GDM1 (cell line): ENCODE data around the gene GLYR1.

Experiments
- DNase-seq: peaks from one replicate; lab custom pipeline; 2025; lab: John Stamatoyannopoulos, UW

GLYR1 gene

DNA sequence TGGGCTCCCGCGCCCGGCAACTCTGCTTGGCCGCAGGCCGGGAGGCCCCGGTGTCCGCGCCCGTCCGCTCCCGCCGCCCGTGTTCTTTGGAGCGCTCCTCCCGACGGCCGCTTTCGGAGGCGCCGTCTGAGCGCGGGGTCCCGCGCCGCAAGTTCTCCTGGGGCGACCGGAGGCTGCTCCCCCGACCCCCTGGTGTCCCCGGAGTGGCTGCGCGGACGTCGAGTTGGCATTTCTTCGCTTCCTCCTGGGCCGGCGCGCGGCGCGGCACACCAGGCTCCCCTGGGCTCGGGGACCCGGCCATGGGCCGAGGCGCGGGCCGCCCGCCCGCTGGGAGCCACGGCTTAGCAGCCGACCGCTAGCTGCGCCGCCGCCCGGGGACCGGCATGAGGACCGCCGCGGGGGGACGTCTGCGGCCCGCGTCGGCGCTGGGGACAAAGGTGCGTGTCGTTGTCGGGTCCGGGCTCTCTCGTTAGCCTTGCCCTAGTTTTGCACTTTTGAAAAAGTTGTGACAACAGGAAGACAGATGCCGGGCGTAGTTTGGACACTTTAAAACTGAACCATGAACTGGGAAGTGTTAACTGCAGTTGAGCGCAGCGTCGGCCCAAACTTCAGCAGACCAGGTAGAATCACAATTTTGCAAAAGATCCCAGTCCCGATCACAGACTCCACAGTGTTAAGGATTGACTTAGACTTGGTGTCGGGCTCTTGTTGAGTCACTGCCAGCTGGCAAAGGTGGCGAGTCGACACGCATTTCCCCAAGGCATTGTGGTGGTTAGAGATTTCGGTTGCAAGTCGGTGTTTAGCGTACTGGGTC is 893 bp upstream of the GLYR1 start:
- DNase-seq = peak; percentile 2

DNA sequence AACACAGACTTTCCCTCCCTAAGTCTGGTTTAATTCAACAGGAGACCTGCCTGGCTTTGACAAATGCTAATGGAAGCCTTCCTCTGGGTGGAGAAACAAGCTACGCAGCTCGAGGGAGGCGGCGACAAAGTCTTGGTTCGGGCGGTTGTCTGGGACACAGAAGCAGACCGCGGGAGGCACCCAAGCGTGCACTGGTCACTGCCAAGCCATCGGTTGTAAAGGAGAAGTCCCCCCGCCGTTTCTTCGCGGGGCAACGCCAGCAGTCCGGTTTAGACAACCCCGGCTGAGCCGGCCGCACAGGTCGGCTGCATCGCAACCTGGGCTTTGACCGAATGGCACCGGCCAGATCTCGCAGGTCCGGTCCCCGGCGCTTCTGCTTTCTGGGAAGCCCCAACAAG is 586 bp downstream of the GLYR1 start:
- DNase-seq = peak; percentile 5

- no peak for DNase-seq
These were observed 6.1 kb downstream of the GLYR1 start for GRCh38 chr16:4840984-4841383.

GRCh38 chr16:4839942-4840341 is 7.1 kb downstream of the GLYR1 start:
- DNase-seq = no peak

DNA sequence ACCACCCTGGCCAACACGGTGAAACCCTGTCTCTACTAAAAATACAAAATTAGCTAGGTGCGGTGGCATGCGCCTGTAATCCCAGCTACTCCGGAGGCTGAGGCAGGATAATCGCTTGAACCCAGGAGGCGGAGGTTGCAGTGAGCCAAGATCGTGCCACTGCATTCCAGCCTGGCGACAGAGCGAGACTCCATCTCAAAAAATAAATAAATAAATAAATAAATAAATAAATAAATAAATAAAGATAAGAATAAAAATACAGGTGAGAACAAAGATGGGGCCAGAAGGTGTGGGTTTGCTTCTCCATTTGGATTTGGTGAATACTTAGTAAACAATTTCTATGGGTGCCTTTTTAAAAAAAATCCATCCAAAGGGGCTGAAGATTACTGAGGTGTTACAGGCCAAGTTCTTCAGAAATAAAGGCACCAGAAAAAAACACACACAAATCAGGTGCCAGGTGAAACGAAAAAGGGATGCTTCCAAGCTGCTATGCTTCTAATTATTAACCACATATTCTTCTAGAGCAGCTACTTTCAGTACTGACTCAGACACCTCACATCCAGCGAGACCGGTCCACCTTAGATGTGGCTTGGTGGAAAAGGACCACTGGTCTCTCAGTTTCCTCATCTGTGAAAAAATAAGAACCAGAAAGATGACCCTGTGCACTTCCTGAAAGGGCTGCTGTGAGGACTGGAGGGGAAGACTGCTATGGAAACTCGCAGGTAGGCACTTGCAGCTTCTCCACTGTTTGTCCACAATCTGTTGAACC is 9.2 kb downstream of the GLYR1 start:
- DNase-seq = no peak

DNA sequence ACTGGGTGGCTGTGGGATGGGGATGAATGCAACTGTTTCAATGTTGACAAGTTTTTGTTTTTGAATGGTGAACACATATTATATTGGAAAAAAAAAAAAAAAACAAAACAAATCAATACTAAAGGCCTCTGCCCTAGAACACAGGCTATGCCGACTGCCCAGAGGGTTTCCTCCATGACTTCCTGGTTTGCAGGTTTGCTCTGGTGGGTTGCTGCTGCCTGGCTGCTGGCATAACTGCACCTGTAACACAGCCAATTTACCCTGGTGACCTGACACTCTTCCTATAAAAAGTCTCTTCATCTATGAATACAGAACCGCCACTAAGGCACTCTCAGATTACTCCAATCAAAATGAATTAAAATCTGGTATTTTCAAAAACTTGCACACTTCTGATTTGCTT is 10.4 kb downstream of the GLYR1 start:
- DNase-seq = no peak

- no peak for DNase-seq
These were observed 13.5 kb downstream of the GLYR1 start for GRCh38 chr16:4833584-4833983.

DNA sequence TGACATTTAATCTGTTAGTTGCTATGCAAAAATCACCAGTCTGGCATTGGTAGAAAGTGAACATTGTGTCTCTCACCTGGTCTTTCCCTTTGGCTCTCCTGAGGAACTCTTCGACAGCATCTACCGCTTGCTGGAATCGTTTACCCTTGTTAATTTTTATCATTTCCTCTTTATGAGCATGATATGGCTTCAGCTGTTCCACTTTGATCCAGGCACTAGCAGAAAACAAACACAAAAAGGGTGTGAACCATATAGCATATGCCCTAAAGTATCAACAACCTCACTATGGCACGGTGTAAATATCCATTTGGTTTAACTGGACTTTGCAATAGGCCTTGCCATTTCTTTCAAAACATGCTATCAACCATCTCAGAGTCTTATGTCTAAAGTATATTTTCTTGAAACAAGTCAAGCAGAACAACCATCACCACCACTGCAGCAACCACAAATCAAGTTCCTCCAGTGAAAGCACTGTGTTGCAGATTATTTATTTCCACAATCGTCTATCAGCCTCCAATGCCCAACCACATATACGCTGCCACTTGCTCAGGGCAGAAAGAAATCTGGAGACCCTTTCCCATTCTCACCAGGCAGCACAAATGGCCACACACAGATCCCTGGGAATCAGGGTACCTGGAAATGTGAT is 14.3 kb downstream of the GLYR1 start:
- DNase-seq = no peak

GRCh38 chr16:4831616-4832015 is 15.5 kb downstream of the GLYR1 start:
- no peak for DNase-seq

GRCh38 chr16:4830408-4830807 is 16.7 kb downstream of the GLYR1 start:
- no peak for DNase-seq

DNA sequence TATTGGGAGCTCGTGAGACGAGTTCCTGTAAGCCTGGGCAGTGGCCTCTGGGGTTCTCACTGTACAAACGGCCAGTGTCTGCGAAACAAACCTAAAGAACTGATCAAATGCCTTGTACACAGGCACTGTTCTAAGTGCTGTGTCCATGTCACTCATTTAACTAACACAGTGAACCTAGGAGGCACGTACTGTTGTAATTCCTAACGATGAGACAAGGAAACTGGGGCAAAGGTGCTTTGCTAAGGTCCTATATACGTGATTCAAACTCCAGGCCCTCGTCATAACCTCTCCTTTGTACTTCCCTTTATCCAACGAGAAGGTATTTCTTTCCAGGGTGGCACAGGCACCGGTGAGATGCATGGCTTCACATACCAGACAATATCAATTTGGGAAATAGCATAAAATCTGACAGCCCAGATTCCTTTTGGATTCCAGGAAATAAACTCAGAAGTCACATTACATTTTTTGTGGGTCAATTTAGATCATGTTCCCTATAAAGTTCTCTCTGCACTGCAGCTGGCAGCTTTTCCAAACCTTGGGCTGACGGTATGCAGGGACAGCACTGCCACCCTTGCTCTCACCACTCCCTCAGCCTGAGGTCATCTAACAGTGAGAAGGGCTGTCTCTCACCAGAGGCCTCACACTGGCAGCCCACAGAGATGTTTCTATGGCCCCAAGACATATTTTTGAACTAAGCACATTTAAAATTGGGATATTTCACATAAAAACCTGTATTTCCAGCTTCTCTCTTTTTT is 18.3 kb downstream of the GLYR1 start:
- no peak for DNase-seq

- no peak for DNase-seq
These were observed 20.1 kb downstream of the GLYR1 start for GRCh38 chr16:4826980-4827379.

GRCh38 chr16:4826526-4826925 is 20.6 kb downstream of the GLYR1 start:
- no peak for DNase-seq

- DNase-seq = no peak
These were observed 21.9 kb downstream of the GLYR1 start for GRCh38 chr16:4825196-4825595.

DNA sequence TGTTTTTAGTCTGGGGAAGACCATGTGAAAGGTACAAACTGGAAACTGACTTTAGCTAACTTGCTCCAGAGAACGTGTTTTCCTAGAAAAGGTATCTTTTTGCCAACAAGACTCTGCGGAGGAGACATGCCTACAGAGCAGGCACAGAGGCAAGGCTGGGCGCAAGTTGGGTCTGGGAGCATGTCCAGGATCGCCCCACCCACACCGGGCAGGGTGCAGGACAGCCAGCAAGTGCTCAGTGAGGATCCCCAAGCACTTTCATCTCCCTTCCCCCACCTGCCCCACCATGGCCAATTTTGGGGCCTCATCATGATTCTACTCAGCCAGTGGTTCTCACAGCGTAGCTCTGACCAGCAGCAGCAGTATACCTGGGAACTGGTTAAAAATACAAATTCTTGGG is 26.4 kb downstream of the GLYR1 start:
- no peak for DNase-seq

GRCh38 chr16:4814542-4815173 is 32.4 kb downstream of the GLYR1 start:
- DNase-seq = no peak

GRCh38 chr16:4814046-4814445 is 33.0 kb downstream of the GLYR1 start:
- no peak for DNase-seq

DNA sequence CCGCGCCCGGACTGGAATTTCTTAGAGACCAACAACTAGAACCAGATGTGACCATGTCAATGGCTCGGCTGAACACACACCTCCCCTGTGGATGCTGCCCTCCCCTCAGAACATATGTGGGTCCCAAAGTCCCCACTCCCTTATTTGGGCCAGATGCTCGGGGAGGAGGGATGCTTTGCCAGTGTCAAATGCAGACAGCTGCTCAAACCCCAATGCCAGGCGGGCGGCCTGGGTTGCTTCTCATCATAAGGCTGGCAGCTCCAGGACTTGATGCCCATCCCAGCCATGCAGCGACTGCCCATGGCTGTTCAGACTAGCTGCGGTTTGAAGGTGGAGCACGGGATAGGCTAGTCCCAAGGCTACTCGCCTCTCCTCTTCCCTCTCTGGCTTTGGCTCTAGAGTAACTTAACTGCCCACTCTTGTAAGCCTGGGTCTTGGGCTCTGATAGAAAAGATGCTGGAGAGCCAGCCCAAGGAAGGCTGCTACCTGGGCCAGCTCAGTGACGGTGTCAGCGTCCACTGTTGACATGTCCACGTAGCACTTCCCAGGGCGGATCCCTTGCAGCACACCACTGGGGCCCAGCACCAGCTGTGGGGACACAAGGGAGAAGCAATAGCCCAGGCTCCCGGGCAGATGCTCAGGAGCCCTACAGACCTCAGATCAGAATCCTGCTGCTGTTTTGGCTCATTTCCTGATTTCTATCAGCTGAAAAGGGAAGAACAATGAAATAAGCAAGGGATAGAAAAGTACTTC is 33.7 kb downstream of the GLYR1 start:
- no peak for DNase-seq

DNA sequence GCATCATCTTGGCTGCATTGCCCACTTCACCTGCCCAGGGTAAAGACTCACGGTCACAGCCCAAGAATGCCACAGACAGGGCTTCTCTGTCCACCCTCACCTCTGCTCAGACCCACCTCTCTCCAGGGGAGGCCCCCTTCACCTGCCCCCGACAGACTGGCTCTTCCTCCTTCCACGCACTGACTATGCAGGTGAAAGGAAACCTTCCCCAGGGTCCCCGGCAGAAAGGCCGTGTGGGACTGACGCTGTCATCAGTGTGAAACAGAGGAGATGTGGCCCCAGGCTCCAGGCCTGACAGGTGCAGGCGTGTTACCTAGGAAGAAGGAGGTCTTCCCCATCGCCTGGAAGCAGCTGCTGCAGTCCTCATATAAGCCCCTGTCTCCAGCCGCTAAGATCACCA is 35.3 kb downstream of the GLYR1 start:
- DNase-seq = no peak

DNA sequence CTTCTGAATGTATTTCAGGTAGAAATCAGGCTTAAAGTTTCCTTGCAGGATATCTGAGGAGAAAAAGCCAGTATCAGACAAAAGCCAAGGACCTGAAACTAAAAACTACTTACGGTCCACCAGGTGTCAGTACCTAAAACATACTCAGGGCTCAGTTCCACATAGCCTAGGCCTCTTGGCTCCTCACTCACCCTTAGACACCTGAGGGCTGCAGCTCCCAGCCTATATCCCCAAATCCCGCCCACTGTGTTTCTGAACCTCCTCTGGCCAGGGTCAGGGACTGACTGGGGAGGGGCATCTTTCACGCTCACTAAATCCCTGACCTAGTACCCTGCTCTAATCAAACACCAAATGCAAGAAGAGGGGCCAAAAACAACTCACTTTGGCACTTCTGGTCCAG is 35.8 kb downstream of the GLYR1 start:
- no peak for DNase-seq

DNA sequence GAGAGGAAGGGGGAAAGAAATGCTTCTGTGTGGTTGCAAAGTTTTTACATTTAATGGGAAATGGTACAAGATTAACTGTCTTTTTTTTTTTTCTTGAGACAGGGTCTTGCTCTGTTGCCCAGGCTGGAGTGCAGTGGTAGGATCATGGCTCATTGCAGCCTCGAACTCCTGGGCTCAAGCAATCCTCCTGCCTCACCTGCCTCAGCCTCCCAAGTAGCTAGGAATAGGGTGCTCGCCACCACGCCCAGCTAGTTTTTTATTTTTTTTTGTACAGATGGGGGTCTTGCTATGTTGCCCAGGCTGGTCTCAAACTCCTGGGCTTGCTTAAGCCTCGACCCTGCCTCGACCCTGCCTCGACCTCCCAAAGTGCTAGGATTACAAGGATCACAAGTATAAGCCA is 40.8 kb downstream of the GLYR1 start:
- DNase-seq = no peak
